K562 (cell line): ENCODE data around the gene SLIT2. TPM values are rescaled to one million over a fixed set of nuclear protein-coding genes. Genes with fewer than 3 reads are reported as not detected.

Experiments
- ATAC-seq: fragments of 200-7000 bp; cut with Tn5 transposase; 3 replicates; pipeline ENCODE4 v1.9.1; 2020; ENCODE audit warnings: moderate library complexity
- BruUV-seq: library from RNA; stranded (reverse); fragments of 400-500 nt; replicated peaks from 2 replicates; lab custom pipeline; 2021; lab: Mats Ljungman, UMichigan
- CTCF ChIA-PET: fragments of 300-600 bp; formaldehyde crosslinking; extraction: SDS; loops from one replicate; lab custom pipeline; 2021; ENCODE audit warnings: low intra/inter-chr PET ratio; lab: Yijun Ruan, JAX
- POLR2A ChIA-PET: fragments of 300-600, 350-650 bp; sonication (Branson Sonifier 250); formaldehyde crosslinking; extraction: SDS; loops from one replicate; lab custom pipeline; 2021; ENCODE audit warnings: antibody characterized with exemption, inconsistent platforms; lab: Yijun Ruan, JAX
- DNase-seq, 4 experiments: peaks; one replicate each; pipeline versions ENCODE4 v3.0.0 to v3.0.0-alpha.2; 2011 to 2018; ENCODE audit warnings: low spot score in 3 of 4, mixed read lengths in 3 of 4; ENCODE audit errors: extremely low read depth in 1 of 4
- FAIRE-seq: peaks from 2 replicates; lab custom pipeline; 2011; peaks lifted over from hg19 to GRCh38; lab: Jason Lieb, UNC
- H2AFZ ChIP-seq: 2 replicates; pipeline ENCODE4 v1.6.0; 2011; ENCODE audit warnings: low read depth, low read length, control low read depth, inconsistent platforms
- H3K27ac ChIP-seq: fragments of 200-600 bp; 3 replicates; pipeline ENCODE4 v1.8.0; 2011; ENCODE audit warnings: low read depth, mild to moderate bottlenecking, control low read depth, inconsistent platforms, low read length, moderate library complexity, mixed read lengths; ENCODE audit errors: extremely low read depth
- H3K27me3 ChIP-seq, 2 experiments: fragments of 300-600 bp in 1 of 2; 2 replicates in 1 of 2; 3 replicates in 1 of 2; pipeline versions ENCODE4 v1.6.0 to v1.8.0; 2011; ENCODE audit warnings: inconsistent platforms in 2 of 2, low read length in 2 of 2, mild to moderate bottlenecking in 1 of 2, mixed read lengths in 1 of 2, moderate library complexity in 1 of 2; ENCODE audit not compliant: control insufficient read depth in 2 of 2, insufficient read depth in 2 of 2
- H3K36me3 ChIP-seq: fragments of 300-600 bp; 3 replicates; pipeline ENCODE4 v1.8.0; 2011; ENCODE audit warnings: mild to moderate bottlenecking, low read length, inconsistent platforms; ENCODE audit not compliant: control insufficient read depth, insufficient read depth
- H3K4me1 ChIP-seq, 2 experiments: fragments of 200-600 bp in 1 of 2; replicated peaks in 1 of 2; 2 replicates in 1 of 2; 3 replicates in 1 of 2; pipeline versions ENCODE4 v1.5.1 to v1.8.0; 2011; ENCODE audit warnings: inconsistent platforms in 2 of 2, low read length in 2 of 2, mild to moderate bottlenecking in 1 of 2, mixed read lengths in 1 of 2, moderate library complexity in 1 of 2; ENCODE audit not compliant: control insufficient read depth in 2 of 2, insufficient read depth in 2 of 2
- H3K4me2 ChIP-seq: 2 replicates; pipeline ENCODE4 v1.6.1; 2011; ENCODE audit warnings: low read length, control low read depth, inconsistent platforms, mixed read lengths; ENCODE audit not compliant: insufficient read depth
- H3K4me3 ChIP-seq: fragments of 200-600 bp; sonication (generic), shearing (Covaris generic); 2 replicates; pipeline ENCODE4 v1.5.1; 2016; ENCODE audit warnings: control low read depth, inconsistent platforms
- H3K79me2 ChIP-seq: fragments of 200-600 bp; 3 replicates; pipeline ENCODE4 v1.8.0; 2011; ENCODE audit warnings: low read length, inconsistent platforms; ENCODE audit not compliant: control insufficient read depth, insufficient read depth
- H3K9ac ChIP-seq, 2 experiments: 2 replicates each; pipeline versions ENCODE4 v1.6.0 to v1.6.1; 2011; ENCODE audit warnings: low read depth in 2 of 2, low read length in 2 of 2, control low read depth in 1 of 2, inconsistent platforms in 1 of 2, mild to moderate bottlenecking in 1 of 2, mixed read lengths in 1 of 2; ENCODE audit not compliant: insufficient read depth in 1 of 2
- H3K9me1 ChIP-seq: one replicate; pipeline ENCODE4 v1.6.0; 2011; ENCODE audit warnings: inconsistent platforms, mild to moderate bottlenecking, low read length, moderate library complexity; ENCODE audit not compliant: control insufficient read depth, insufficient read depth
- H3K9me3 ChIP-seq: replicated peaks from 2 replicates; pipeline ENCODE4 v1.5.1; 2011; ENCODE audit warnings: low read depth, low read length, inconsistent platforms; ENCODE audit not compliant: control insufficient read depth, insufficient read depth
- H4K20me1 ChIP-seq: replicated peaks from 2 replicates; pipeline ENCODE4 v1.6.1; 2011; ENCODE audit warnings: low read length, inconsistent platforms, mixed read lengths; ENCODE audit not compliant: control insufficient read depth, insufficient read depth
- ESRRA ChIP-seq: fragments of 450-650 bp; IDR thresholded peaks from 2 replicates; pipeline ENCODE4 v1.6.1; 2014; ENCODE audit warnings: low read depth, mild to moderate bottlenecking, moderate library complexity, borderline replicate concordance
- KLF10 ChIP-seq: fragments of 250-450 bp; sonication (Bioruptor Pico); IDR thresholded peaks from 2 replicates; pipeline ENCODE4 v1.6.1; 2021; ENCODE audit warnings: matching md5 sums
- NBN ChIP-seq: fragments of 450-650 bp; IDR thresholded peaks from 2 replicates; pipeline ENCODE4 v1.6.1; 2016; ENCODE audit warnings: low read depth, mild to moderate bottlenecking
- SIX5 ChIP-seq, 2 experiments: IDR thresholded peaks; 2 replicates each; pipeline ENCODE4 v1.6.1; 2011; ENCODE audit warnings: low read length in 2 of 2, borderline replicate concordance in 1 of 2, low read depth in 1 of 2, mild to moderate bottlenecking in 1 of 2, moderate library complexity in 1 of 2; ENCODE audit not compliant: insufficient read depth in 1 of 2
- TAF15 ChIP-seq: fragments of 200-400 bp; formaldehyde crosslinking; IDR thresholded peaks from 2 replicates; pipeline ENCODE4 v1.6.1; 2017; ENCODE audit warnings: mild to moderate bottlenecking, low read depth, low read length, moderate library complexity
- ZEB2 ChIP-seq: fragments of 450-650 bp; IDR thresholded peaks from 2 replicates; pipeline ENCODE4 v1.6.1; 2016
- ZNF551 ChIP-seq: fragments of 250-450 bp; sonication (Bioruptor Pico); IDR thresholded peaks from 2 replicates; pipeline ENCODE4 v1.5.0; 2021; ENCODE audit warnings: mild to moderate bottlenecking, moderate library complexity
- WGBS: fragments of 100-300 bp; shearing (Covaris generic); methylation state at CpG from one replicate; pipeline ENCODE4 v1.1.6; 2016; ENCODE audit warnings: low coverage, mixed read lengths; ENCODE audit not compliant: insufficient coverage; ENCODE audit errors: missing lambda C conversion rate; 5-methylcytosine and 5-hydroxymethylcytosine counted together
- in situ Hi-C: fragments of 300-500 bp; cut with MboI; formaldehyde crosslinking; loops from 4 replicates; pipeline ENCODE4 v1.15.0; 2018; ENCODE audit warnings: inconsistent platforms, mixed read lengths
- intact Hi-C: fragments of 100-400 bp; cut with micrococcal nuclease; formaldehyde crosslinking; loops from 2 replicates; pipeline ENCODE4 v1.14.2; 2022
- polyA plus RNA-seq, 8 experiments: library from polyadenylated mRNA; depleted of rRNA in 4 of 8; stranded (reverse) in 5 of 8; unstranded in 3 of 8; fragments of >200 nt; fragmentation: Nextera tagmentation in 2 of 8; fragmentation: Illumina TruSeq in 1 of 8; extraction: Ambion mirVana in 2 of 8; extraction: Trizol in 1 of 8; gene quantifications; 2 replicates each; pipeline versions ENCODE4 v1.2.1 to v1.2.3, GENCODE V29; 2011 to 2014; ENCODE audit warnings: inconsistent platforms in 1 of 8, missing spikeins in 1 of 8
- total RNA-seq, 7 experiments: library from RNA; depleted of rRNA in 6 of 7; stranded (reverse); fragments of >200 nt in 6 of 7; fragmentation: Illumina TruSeq in 2 of 7; extraction: Trizol in 2 of 7; gene quantifications; 2 replicates each; pipeline versions ENCODE4 v1.2.1 to v1.2.3, GENCODE V29; 2011 to 2021; ENCODE audit warnings: low replicate concordance in 1 of 7
- TF ChIP-seq, protein P1 (sequence below): fragments of 250-450 bp; sonication (Bioruptor Pico); IDR thresholded peaks from 2 replicates; pipeline ENCODE4 v1.8.0; 2022; ENCODE audit warnings: moderate library complexity, mild to moderate bottlenecking, inconsistent platforms
- TF ChIP-seq, protein P2 (sequence below): fragments of 450-650 bp; IDR thresholded peaks from 2 replicates; pipeline ENCODE4 v1.6.1; 2017; ENCODE audit warnings: antibody characterized with exemption
- TF ChIP-seq, protein P3 (sequence below): sonication (generic); formaldehyde crosslinking; IDR thresholded peaks from 2 replicates; pipeline ENCODE4 v1.8.1; 2022; ENCODE audit warnings: missing genetic modification reagents

Gene SLIT2
- total and polyA plus RNA-seq, 9 of the 15 experiments (the other 6 are each of a cell fraction or from before 2014, with no cell fraction given) = 1.8 to 8.1 (median 4.1) TPM

DNA sequence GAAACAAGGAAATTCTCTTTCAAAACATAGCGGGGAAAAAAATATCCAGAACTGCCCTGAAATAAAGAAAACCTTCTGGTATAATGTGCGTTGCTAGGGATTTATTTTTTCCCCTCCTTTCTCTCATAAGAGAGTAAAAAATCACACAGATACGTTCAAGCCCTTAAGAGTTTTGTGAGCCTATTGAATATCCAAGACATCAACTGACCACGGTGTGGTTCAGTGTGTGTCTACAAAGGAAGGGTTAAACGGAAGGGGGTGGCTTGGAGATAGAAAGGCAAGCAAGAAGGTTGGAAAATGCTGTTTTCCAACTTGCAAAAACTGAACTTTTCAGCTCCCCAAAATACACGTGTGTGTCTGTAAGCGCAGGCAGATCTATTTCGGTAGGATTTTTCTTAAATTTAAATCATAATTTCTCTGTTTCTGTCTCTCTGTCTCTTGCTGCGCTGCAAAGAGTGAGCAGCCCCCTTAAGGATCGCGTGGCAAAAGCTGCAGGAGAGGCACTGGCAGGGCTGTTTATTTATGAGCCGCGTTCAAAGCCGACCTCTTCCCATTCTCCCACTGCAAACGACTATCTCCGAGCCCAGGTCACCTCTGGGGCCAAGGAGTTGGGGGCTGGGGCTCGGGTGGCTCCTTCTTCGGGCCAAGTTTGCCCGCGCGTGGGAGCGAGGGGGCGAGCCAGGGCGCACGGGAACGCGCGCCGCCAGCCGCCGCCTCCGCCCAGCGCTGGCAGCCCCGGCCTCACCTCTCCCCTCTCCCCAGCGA is 492 bp upstream of the SLIT2 start:
- in situ Hi-C loops = no loop called here
- intact Hi-C loops = no loop called here
- no TSS peak for BruUV-seq
- no peak overlapping the region for H2AFZ ChIP-seq
- FAIRE-seq (no peak), ATAC-seq (peak; percentile 36), DNase-seq (peak in 1 of 4 experiments; percentile 7)
- WGBS = 11% methylated on average over 19 of the region's 35 CpGs
- H4K20me1 ChIP-seq = no peaks in the 10 kb centered on the region
- no peak overlapping the region for H3K4me2 ChIP-seq
- no peaks in the 10 kb centered on the region for H3K79me2 ChIP-seq
- peaks cover 0 to 7% of the 10 kb centered on the region in 2 experiments; a peak in 2 of 5 replicates for H3K4me1 ChIP-seq
- no peaks in the 10 kb centered on the region for H3K9me3 ChIP-seq
- no peak overlapping the region for H3K9ac ChIP-seq
- H3K27me3 ChIP-seq = peaks cover 0 to 7% of the 10 kb centered on the region in 2 experiments; a peak in 2 of 5 replicates
- H3K36me3 ChIP-seq = no peaks in the 10 kb centered on the region
- H3K4me3 ChIP-seq = no peak overlapping the region
- ChIA-PET POLR2A (no interaction called here), CTCF (no interaction called here)
- no peak overlapping the region for H3K27ac ChIP-seq
- H3K9me1 ChIP-seq = no peaks in the 10 kb centered on the region
- TF ChIP-seq, protein P1, sequence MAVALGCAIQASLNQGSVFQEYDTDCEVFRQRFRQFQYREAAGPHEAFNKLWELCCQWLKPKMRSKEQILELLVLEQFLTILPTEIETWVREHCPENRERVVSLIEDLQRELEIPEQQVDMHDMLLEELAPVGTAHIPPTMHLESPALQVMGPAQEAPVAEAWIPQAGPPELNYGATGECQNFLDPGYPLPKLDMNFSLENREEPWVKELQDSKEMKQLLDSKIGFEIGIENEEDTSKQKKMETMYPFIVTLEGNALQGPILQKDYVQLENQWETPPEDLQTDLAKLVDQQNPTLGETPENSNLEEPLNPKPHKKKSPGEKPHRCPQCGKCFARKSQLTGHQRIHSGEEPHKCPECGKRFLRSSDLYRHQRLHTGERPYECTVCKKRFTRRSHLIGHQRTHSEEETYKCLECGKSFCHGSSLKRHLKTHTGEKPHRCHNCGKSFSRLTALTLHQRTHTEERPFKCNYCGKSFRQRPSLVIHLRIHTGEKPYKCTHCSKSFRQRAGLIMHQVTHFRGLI (CRISPR knock-in tag) = no peak
- no peak for TF ChIP-seq ZEB2
- TF ChIP-seq ESRRA = no peak
- TF ChIP-seq, protein P2, sequence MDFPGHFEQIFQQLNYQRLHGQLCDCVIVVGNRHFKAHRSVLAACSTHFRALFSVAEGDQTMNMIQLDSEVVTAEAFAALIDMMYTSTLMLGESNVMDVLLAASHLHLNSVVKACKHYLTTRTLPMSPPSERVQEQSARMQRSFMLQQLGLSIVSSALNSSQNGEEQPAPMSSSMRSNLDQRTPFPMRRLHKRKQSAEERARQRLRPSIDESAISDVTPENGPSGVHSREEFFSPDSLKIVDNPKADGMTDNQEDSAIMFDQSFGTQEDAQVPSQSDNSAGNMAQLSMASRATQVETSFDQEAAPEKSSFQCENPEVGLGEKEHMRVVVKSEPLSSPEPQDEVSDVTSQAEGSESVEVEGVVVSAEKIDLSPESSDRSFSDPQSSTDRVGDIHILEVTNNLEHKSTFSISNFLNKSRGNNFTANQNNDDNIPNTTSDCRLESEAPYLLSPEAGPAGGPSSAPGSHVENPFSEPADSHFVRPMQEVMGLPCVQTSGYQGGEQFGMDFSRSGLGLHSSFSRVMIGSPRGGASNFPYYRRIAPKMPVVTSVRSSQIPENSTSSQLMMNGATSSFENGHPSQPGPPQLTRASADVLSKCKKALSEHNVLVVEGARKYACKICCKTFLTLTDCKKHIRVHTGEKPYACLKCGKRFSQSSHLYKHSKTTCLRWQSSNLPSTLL = no peak
- TF ChIP-seq SIX5 (IDR thresholded peaks at IDR 0.05; ENCODE audit: borderline replicate concordance in 1 of 2, insufficient read depth in 1 of 2, low read depth in 1 of 2, low read length in 2 of 2) = no peak
- TF ChIP-seq ZNF551 (CRISPR knock-in tag) = no peak
- no peak for TF ChIP-seq NBN
- TF ChIP-seq TAF15 = no peak
- TF ChIP-seq KLF10 (CRISPR knock-in tag) = no peak
- TF ChIP-seq, protein P3, sequence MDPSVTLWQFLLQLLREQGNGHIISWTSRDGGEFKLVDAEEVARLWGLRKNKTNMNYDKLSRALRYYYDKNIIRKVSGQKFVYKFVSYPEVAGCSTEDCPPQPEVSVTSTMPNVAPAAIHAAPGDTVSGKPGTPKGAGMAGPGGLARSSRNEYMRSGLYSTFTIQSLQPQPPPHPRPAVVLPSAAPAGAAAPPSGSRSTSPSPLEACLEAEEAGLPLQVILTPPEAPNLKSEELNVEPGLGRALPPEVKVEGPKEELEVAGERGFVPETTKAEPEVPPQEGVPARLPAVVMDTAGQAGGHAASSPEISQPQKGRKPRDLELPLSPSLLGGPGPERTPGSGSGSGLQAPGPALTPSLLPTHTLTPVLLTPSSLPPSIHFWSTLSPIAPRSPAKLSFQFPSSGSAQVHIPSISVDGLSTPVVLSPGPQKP (CRISPR knock-in tag) = no peak
